Cardiac muscle cell (in vitro differentiated cells and primary cell): ENCODE data around the gene CRYBG1. TPM values are rescaled to one million over a fixed set of nuclear protein-coding genes. Genes with fewer than 3 reads are reported as not detected.

ENCODE experiments used
- DNase-seq, 2 donors: peaks; one replicate each; pipeline versions ENCODE4 v3.0.0 to v3.0.0-alpha.2; 2010 to 2017; ENCODE audit warnings: low read depth in 1 of 2, low spot score in 1 of 2
- H3K27ac ChIP-seq: fragments of 200-600 bp; sonication (generic); 2 replicates; pipeline ENCODE4 v1.5.1; 2016
- H3K27me3 ChIP-seq: fragments of 200-600 bp; sonication (generic); 2 replicates; pipeline ENCODE4 v1.6.0; 2016; ENCODE audit warnings: control low read depth
- H3K36me3 ChIP-seq: fragments of 200-600 bp; sonication (generic); 2 replicates; pipeline ENCODE4 v1.5.1; 2016; ENCODE audit warnings: control low read depth
- H3K4me1 ChIP-seq: fragments of 200-600 bp; sonication (generic); 2 replicates; pipeline ENCODE4 v1.8.1; 2017; ENCODE audit warnings: low read depth, mild to moderate bottlenecking, mixed run types
- H3K4me3 ChIP-seq: fragments of 200-600 bp; sonication (generic); 2 replicates; pipeline ENCODE4 v1.5.1; 2016; ENCODE audit warnings: mild to moderate bottlenecking
- H3K9me3 ChIP-seq: fragments of 200-600 bp; sonication (generic); 2 replicates; pipeline ENCODE4 v1.5.1; 2017; ENCODE audit warnings: low read depth, mild to moderate bottlenecking, control low read depth
- CTCF ChIP-seq: IDR thresholded peaks from 2 replicates; pipeline ENCODE4 v1.5.1; 2012; ENCODE audit warnings: low read depth, mild to moderate bottlenecking, low read length
- polyA plus RNA-seq: library from polyadenylated mRNA; unstranded; fragments of >200 nt; fragmentation: Nextera tagmentation; extraction: Ambion mirVana; gene quantifications from 2 replicates; pipeline ENCODE4 v1.2.1, GENCODE V29; 2016
- total RNA-seq: library from RNA; depleted of rRNA; stranded (reverse); fragments of >200 nt; gene quantifications from 2 replicates; pipeline ENCODE4 v1.2.3, GENCODE V29; 2016

Gene CRYBG1
- total and polyA plus RNA-seq, 2 experiments from 2014 or later, result 0.22 TPM; not detected in 1

GRCh38 chr6:106563614-106564013 lies 203.1 kb downstream of the CRYBG1 start:
- H3K36me3 ChIP-seq, result no peaks in the 10 kb centered on the region
- peak in 1 of 2 donors; percentile 45 for DNase-seq
- no peak for TF ChIP-seq CTCF

GRCh38 chr6:106564476-106564875 lies 204.0 kb downstream of the CRYBG1 start:
- TF ChIP-seq CTCF, result no peak
- Histone ChIP-seq H3K36me3 (no peaks in the 10 kb centered on the region), H3K9me3 (no peaks in the 10 kb centered on the region), H3K4me3 (no peak overlapping the region), H3K27ac (no peak overlapping the region), H3K4me1 (no peaks in the 10 kb centered on the region), H3K27me3 (no peaks in the 10 kb centered on the region)
- no peak for DNase-seq

More at GRCh38 chr6:106563614-106564013, 203.1 kb downstream of the CRYBG1 start:
- H3K27me3 ChIP-seq, result no peaks in the 10 kb centered on the region
- no peak overlapping the region for H3K27ac ChIP-seq
- no peaks in the 10 kb centered on the region for H3K4me1 ChIP-seq
- no peaks in the 10 kb centered on the region for H3K9me3 ChIP-seq
- no peak overlapping the region for H3K4me3 ChIP-seq

GRCh38 chr6:106568530-106568929 lies 208.0 kb downstream of the CRYBG1 start:
- no peak for DNase-seq
- TF ChIP-seq CTCF, result no peak
- Histone ChIP-seq H3K9me3 (no peaks in the 10 kb centered on the region), H3K27me3 (no peaks in the 10 kb centered on the region), H3K27ac (no peak overlapping the region), H3K36me3 (no peaks in the 10 kb centered on the region), H3K4me3 (no peak overlapping the region), H3K4me1 (no peaks in the 10 kb centered on the region)

- TF ChIP-seq CTCF, result no peak
- H3K36me3 ChIP-seq, result no peaks in the 10 kb centered on the region
- H3K27ac ChIP-seq, result no peak overlapping the region
- no peaks in the 10 kb centered on the region for H3K27me3 ChIP-seq
- H3K4me1 ChIP-seq, result no peaks in the 10 kb centered on the region
- H3K9me3 ChIP-seq, result no peaks in the 10 kb centered on the region
- DNase-seq, result no peak
- H3K4me3 ChIP-seq, result no peak overlapping the region
These were observed 208.9 kb downstream of the CRYBG1 start for GRCh38 chr6:106569428-106569827.

GRCh38 chr6:106572436-106572835 lies 211.9 kb downstream of the CRYBG1 start:
- no peaks in the 10 kb centered on the region for H3K4me1 ChIP-seq
- TF ChIP-seq CTCF, result no peak
- H3K36me3 ChIP-seq, result no peaks in the 10 kb centered on the region
- no peaks in the 10 kb centered on the region for H3K27me3 ChIP-seq
- DNase-seq, result no peak
- H3K4me3 ChIP-seq, result no peak overlapping the region
- H3K27ac ChIP-seq, result no peak overlapping the region
- no peaks in the 10 kb centered on the region for H3K9me3 ChIP-seq
